ENCODE results near the gene MDGA2.
"Not testable (repeated sequence)": the region's sequence is repeated elsewhere in the genome, so short reads cannot be mapped to it uniquely, and the experiment has no call there.

Gene MDGA2

DNA sequence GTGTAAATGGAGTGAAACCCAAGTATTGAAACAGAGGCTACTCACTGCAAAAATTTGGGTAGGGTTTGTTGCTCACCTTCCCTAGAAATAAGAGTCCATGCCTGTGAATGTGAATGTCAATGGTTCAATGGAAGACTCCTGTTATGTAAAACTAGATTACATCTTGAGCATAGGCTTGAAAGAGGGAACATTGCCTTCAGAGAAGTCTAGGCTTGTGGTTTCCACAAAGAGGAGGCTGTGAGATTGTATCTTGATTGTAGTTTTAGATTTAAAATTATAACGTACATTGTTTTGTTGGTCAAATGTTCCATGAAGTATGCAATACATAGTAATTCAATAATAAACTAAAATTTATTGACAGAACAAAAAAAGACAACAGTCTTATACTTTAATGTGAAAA is 610.1 kb downstream of the MDGA2 start:
- DNase-seq = no peak

DNA sequence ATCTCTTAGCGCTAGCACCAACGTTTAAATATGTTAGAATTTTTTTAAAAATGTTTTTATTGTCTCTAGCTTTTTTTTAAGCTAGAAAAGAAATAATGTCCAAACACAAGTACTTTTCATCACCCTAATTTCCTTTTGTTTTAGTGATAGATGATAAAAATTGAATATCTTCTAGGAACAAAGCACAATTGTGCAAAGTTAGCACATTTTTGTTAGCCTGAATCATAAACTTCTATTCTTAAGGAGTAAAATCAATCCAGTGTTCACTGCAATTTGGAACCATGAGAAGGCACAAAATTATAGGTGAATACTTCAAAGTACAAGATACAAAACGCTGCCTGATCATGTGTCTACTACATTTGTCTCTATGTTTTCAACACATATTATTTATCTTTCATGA is 615.4 kb downstream of the MDGA2 start:
- no peak for DNase-seq

DNA sequence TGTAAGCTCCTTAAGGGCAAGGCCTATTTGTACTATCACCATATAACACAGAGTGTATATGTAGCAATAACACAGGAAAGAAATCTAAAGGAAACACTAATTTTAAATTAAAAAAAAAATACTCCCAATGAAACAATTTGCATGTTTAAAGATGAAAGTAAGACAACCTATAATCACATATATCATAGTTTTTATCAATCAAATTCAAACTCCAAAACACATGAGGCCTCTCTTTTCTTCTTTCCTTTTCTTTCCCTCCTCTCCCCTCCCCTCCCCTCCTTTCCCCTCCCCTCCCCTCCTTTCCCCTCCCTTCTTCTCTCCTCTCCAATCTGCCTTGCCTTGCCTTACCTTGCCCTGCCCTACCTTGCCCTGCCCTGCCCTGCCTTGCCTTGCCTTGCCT is 618.0 kb downstream of the MDGA2 start:
- no peak for DNase-seq

DNA sequence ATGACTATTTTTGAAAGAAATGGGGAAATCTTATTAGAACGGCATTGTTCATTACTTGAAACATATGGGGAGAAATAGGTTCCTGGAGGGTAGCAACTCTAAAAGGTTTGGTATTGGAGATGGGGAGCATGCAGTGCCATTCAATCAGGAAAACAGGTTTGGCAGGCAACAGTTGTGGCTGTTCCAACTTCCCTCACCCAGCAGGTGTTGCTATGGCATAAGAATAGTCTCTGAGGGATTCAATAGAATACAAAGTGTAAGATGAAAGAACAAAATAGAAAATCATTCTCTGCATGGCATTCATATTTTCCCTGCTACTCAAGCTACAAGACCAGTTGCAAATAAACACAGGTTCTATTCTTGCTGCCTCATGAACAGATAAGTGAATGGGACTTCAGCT is 630.6 kb downstream of the MDGA2 start:
- DNase-seq = no peak

DNA sequence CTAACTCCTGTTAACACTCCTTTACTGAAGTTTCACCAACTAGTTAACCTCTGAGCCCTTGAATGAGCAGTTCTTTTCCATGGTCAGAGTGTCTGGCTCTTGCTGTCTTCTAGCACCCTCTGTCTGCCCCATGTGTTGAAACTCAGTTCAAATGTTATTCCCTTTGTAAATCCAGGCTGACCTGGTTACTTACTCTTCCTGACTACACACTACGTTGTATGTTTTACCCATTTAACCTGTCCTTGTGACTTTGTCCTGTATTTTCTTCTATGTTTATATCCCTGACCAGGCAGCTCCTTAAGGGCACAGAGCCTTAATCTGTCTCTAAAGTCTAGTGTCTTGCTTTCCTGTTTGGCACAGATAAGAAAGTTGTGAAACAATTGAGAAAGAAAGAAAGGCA is 634.9 kb downstream of the MDGA2 start:
- DNase-seq = no peak

DNA sequence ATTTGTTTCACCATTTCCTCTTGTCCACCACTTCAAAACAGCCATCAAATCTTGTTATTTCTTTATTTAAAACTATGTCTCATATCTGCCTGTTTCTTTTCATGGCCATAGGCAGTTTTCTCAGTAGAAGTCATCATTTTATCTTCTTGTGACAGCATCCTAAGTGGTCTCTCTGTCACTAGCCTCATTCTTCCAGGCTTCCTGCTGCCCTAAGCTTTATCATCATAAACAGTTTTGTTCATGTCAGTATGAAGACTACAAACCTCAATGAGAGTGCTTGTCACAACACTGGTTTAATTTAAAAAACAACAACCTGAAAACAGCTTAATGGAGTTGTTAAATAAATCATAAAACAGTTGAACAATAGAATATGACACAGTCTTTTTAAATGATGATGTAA is 636.1 kb downstream of the MDGA2 start:
- no peak for DNase-seq

DNA sequence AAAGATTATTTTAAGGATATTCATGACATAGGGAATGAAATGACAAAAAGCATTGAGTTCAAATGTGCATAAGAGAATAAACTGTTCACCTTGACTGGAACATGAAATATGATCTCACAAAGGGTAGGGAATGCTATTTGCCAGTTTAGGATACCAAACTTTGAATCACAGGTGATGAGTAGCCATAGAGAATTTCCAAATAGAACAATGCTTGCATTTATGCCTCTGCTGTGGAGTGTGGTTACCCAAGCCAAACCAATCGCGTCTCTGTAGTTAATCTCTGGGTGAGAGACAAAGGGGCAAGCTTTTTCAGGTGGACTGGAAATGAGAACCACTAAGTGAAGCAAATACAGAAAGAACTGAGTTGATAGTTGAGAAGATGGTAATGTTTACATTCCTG is 652.7 kb downstream of the MDGA2 start:
- DNase-seq = no peak

DNA sequence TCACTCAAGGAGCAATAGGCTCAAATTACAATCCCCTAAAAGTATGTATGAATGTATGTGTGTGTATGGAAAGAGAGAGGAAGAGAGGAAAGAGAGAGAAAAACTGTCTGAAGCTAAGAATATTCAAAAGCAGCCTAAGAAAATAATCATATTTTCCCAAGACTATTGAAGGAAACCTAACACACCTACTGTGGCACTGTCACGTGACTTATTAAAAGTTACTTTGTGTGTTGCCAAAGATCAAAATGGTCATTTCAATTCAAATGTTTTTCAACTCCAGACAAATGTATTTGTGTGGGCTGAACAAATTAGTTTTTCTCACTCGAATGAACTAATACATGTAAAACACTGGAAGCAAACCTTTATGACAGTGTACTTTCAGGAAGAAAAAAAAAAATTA is 654.9 kb downstream of the MDGA2 start:
- DNase-seq = no peak

DNA sequence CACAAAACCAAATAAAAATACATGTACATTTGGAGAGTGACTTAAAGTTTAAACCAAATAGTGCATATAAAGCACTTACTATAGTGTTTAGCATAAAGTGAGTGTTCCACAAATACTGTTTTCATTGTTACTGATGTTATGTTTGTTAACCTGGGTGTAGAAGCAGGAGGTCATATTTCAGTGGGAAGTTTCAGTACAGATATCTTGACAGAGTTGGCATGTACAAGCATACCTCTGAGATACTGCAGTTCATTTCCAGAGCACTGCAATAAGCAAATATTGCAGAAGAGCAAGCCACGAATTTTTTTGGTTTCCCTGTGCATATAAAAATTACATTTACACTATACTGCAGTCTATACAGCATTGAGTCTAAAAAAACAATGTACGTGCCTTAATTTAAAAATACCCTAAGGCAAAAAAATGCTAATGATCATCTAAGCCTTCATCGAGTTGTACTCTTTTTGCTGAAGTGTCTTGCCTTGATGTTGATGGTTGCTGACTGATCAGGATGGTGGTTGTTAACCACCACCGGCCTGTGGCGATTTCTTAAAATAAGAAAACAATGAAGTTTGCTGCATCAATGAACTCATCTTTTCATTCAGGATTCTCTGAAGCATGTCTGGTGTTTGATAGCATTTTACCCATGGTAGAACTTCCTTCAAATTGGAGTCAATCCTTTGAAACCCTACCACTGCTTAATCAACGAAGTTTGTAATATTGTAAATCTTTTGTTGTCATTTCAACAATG is 662.7 kb downstream of the MDGA2 start:
- no peak for DNase-seq

DNA sequence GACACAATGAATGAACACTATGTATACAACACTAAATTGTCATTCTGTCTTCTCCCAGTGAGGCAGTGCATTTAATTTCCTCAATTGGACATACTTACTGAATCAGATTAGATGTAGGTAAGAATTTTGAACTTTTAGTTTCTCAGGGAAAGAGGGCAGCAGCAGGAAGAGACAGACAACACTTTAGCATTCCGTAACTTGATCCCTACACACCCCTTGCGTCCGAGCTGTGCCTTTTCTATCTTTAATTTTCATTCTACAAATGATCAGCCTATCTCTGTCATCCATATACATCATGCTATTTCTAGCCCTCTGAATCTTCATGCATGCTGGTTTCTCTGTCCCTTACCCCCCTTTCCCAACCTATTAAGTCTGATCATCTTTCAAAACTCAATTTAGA is 665.8 kb downstream of the MDGA2 start:
- no peak for DNase-seq

DNA sequence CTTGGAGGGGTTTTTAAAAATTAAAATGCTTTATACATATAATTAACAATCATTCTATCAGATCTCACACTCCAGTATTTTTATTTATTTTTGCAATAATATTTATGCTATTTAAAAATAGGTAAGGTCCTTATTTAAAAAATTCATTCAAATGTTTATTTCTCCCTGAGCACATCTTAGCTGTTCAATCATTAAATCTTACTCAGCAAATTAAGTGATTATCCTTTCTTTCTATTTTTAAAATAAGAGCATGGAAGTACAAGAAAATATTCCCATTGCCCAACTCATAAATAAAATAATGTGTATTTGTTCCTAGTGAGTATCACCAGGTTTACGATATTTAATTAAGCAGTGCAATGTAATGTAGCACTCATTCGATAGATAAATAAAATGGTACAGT is 666.7 kb downstream of the MDGA2 start:
- no peak for DNase-seq

DNA sequence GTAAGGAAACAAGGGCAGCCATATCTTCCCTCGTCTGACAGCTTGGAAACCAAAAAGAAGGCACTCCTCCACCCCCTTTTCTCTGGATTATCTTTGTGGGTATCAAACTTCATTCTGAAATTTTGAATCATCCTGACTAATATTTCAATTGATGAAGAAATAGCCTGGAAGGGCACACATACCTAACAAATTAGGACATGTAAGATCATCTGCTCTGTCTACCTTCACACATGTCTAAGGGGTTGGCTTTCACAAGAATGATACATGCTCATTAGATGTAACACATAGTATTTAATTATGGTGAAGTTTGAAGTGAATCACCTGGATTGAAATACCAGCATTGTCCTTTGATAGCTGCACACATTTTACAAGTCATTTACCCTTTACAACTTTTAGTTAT is 675.7 kb downstream of the MDGA2 start:
- DNase-seq = no peak

DNA sequence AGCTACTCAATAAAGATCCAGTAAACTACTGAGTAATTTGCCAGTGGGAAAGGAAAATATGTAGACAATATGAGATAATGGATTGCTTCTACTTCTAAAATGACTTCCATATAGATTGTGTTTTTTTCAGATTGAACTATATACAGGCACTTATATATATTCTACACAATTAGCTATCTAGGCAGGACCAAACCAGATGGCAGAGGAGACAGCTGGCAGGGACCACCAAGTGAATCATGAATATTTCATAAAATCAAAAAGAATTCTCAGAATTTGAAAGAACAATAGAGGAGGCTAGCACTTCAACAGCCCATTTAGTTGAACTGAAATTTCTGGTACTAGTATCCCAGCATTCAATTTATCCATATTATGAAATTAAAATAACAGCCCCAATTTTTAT is 685.8 kb downstream of the MDGA2 start:
- DNase-seq = no peak

DNA sequence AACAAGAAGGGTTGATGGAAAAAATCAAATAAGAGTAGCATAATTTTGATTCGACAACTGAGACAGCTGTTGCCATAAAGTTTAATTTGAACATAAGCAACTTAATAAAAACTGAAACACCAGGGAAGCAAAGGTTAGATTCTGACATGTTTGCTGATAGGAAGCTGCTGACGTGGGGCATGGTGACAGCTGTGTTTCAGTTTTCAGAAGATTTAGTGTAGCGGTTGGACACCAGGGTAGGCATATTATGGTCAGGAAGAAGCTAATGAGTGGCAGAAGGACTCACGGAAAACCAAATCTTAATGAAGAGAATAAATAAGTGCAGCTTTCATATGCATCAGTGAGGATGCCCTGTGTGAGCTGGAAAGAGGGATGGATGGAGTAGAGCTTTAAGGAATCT is 687.1 kb downstream of the MDGA2 start:
- no peak for DNase-seq

DNA sequence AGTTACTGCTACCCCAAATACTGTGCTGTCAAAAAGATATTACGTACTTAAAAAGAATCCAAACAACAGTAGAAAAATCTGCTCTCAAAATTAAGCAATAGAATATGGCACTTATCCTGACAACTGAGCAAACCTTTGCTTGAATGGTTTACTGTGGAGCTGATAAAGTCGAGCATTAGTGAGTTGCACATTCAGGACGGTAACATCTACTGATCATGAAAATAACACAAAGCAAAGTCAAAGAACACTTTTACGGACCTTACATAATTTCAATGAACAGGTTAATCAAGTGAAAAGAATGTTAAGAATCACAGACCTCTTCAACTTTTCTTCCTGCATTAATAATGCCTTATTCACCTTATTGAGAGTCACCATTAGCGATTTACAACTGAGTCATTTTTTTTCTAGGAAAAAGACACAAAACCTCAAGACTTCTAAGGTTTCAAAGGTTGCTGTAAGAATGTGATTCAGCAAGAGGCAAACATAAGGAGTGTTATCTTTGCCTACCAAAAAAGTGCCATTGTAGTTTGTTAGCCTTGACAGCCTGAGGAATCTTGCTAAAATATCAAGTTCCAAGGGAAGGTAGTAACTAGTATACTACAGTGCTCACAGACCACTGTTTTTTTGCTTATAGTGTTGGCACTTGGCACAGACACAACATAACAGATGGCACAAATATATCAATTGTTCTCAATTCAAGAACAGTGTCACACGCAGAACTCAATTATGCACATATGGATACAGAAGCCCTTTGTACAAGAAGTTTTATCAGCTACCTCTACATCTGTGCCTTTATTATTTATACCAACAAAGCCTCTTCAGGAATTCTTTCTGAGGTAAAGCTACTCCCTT is 689.6 kb downstream of the MDGA2 start:
- DNase-seq = no peak

DNA sequence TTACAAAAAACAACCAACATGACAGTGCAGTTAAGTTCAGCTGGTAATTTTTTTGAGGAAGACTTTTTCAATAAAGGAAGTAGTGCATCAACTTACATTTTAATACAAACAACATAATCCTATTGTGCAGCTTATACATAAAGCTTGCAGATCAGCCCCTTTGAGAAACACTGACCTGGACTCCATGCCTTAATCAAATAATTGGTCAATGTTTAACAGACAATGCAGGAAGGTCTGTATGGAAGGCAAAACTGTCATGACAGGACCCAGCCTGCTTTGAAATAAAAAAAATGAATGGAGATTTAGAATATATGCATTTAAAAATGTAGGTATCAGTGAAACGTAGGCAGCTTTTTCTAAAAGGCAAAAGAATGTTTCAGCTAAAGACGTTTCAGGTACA is 702.1 kb downstream of the MDGA2 start:
- no peak for DNase-seq

DNA sequence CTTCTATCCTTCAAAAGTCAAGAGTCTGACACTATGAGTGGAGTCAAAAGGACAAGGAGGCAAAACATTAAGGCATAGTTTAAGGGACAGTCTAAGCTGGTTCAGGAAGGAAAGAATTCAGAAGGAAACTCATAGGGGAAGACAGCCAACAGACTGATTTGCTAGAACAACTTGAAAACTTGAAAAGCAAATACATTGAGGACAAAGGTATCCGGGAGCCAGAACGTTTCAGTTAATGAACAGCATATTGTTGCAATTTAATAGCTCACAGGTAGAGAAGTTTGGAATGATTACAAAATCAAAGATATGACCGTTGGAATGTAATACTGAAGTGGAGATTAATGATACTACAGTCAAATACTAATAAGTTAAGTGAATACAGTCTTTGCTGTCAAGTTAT is 711.0 kb downstream of the MDGA2 start:
- no peak for DNase-seq

DNA sequence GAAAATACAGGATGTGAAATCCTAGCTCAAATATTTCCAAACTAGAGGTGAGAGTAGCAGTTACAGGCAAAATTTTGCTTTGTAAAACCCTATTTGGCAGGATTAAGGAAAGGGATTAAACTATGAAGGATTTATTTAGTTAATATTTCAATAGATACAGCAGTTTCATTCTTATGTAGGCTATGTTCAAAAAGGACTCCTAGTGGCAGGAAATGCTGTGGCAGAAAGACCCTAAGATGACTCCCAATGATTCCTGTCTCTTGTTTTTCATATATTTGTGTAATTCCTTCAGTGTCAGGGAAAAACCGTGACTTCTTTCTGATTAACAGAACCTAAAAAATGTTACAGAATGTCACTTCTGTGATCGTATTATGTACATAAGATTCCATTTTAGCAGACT is 724.3 kb downstream of the MDGA2 start:
- DNase-seq = no peak

DNA sequence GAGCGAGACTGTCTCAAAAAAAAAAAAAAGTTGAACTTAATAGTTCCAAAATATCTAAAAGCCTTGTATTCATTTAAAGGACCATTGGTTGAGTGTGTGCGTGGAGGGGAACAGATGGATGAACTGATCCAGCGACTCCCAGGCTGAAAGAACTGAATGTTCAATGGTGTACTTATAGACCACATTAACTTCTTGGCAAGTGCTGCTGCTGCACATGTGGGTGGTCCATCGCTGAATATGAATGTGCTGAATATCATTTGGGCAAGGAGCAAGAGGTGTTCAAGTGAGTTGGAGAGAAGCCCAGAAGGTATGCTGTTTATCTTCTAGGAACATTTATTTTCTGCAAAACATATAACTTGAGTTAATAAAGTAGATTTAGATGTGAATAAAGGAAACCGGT is 734.8 kb downstream of the MDGA2 start:
- DNase-seq = no peak

DNA sequence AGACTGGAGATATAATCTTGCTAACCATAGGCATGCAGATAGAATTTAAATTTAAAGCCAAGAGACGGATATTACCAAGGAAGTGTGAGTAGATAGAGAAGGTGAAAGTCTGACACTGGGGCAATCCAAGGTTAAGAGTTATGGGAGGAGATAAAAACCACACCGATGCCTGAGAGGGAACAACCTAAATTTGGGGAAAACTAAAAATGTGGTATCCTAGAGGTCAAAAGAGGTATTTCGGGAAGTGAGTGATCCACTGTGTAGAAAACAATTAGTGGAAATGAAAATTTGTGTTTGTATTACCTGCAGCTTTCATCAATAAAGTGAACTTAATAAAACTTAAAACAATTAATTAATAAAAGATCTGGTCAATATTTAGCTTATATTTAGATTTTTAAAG is 754.9 kb downstream of the MDGA2 start:
- DNase-seq = no peak

DNA sequence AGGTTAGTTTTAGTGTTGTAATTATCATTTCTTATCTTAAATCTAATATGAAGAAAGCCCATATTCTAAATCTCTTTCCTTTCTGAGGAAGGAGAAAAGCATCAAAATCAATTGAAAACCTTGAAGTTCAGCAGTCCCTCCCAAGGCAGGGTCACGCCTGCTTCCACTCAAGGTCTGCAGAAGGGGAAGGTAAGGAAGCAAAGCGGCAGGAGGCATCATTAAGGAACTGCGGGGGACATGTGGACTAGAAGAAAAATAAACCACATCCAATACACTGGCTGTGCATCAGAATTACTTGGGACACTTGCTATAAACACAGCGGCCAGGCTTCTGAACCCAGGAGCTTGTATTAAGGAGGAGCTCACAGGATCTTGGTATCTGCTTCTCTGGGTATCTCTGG is 759.9 kb downstream of the MDGA2 start:
- not testable (repeated sequence) for DNase-seq

DNA sequence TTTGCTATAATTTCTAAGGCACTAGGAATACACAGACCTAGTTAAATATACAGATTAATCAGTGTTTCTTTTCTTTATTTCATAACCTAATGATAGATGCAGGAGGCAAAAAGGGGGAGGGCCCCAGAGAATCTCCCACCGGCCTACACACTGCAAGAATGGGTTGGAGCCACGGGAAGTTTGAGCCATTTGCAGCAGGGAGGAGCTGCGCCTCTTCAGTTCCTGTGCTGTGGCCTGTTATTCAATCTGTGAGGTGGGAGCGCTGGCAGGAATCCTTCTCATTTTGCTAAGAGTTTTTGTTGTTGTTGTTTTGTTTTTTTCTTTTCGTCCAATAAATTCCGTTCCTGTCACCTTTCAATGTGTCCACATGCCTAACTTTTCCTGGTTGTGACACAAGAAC is 772.6 kb downstream of the MDGA2 start:
- no peak for DNase-seq

DNA sequence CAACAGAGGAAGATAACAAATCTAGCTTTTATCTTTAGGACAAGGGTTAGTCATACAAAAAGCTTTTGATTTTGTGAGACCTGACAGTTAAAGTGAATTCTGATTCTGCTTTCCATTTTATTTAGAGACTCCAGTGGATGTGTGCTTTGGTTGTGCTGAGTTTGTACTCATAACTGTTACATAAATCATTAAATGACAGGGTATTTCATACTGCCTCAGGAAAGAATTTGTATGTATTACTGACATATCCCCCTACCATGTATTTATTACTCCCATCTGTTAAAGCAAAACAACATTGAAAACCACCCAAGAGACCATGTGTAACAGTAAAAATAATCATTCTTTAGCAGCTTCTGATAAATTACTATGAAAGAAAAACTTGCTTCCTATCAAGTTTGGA is 780.9 kb downstream of the MDGA2 start:
- DNase-seq = no peak

DNA sequence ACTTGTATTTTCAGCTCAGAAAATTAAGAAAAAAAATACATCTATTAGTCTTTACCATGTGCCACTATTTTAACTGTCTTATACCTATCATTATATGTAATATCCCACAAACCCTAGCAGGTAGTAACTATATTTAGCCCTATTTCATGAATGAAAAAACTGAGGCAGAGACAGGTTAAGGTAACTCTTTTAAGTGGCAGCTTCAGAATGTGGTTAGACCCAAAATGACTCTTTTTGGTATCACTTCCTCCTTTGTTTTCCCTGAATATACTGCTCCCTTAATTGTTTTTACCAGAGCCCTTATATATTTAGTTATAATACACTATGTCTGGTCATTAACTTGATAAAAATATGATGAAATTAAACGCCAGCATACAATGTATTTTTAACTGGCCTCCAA is 788.3 kb downstream of the MDGA2 start:
- no peak for DNase-seq

DNA sequence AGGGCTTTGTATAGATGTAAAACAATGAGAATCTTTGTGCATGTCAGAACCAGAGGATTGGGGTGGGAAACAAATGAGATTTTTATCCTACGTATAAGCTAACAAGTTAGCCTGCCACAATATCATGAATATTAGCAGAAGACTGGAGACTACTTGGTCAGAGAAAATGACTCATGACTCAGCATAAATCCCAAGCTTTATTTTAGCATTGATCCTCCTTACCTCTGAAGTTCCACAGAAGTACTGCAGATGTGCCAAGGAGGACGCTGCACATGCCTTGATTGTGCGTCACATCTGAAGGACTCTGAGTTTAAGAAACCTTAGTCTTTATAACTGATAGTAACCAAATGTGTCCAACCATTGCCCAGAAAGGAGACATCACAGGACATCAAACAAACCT is 789.8 kb downstream of the MDGA2 start:
- DNase-seq = no peak
